Astrocyte of the cerebellum (primary cell): ENCODE results near the gene ATG2A.

Experiments
- DNase-seq: peaks from one replicate; pipeline ENCODE4 v3.0.0-alpha.2; 2011; ENCODE audit warnings: low read depth
- H3K4me3 ChIP-seq: 2 replicates; pipeline ENCODE4 v1.5.1; 2011; ENCODE audit warnings: mild to moderate bottlenecking, low read depth, low read length, moderate library complexity
- CTCF ChIP-seq: IDR thresholded peaks from 2 replicates; pipeline ENCODE4 v1.5.1; 2012; ENCODE audit warnings: low read length, low read depth, moderate library complexity, mild to moderate bottlenecking; ENCODE audit errors: missing control alignments
- in situ Hi-C: cut with HindIII; loops from 2 replicates; pipeline ENCODE4 v1.10.0; 2017; ENCODE audit warnings: low sequenced_read_pairs

The ATG2A gene

GRCh38 chr11:64893194-64894069, 23.6 kb downstream of the ATG2A start:
- no peak overlapping the region for H3K4me3 ChIP-seq
- TF ChIP-seq CTCF: no peak
- in situ Hi-C loops: loop anchor here (5.0 kb wide), 2 partner anchors 39 to 46 kb away; no protein-coding TSS in a partner anchor
- no peak for DNase-seq

GRCh38 chr11:64892838-64893193, 24.2 kb downstream of the ATG2A start:
- DNase-seq: no peak
- no peak overlapping the region for H3K4me3 ChIP-seq
- in situ Hi-C loops: loop anchor here (5.0 kb wide), 2 partner anchors 39 to 46 kb away; no protein-coding TSS in a partner anchor
- no peak for TF ChIP-seq CTCF

GRCh38 chr11:64892411-64892831, 24.6 kb downstream of the ATG2A start:
- TF ChIP-seq CTCF: no peak

GRCh38 chr11:64891880-64892279, 25.1 kb downstream of the ATG2A start:
- DNase-seq: no peak
- no peak for TF ChIP-seq CTCF
- in situ Hi-C loops: loop anchor here (5.0 kb wide), 2 partner anchors 40 to 45 kb away; no protein-coding TSS in a partner anchor
- no peak overlapping the region for H3K4me3 ChIP-seq

More at GRCh38 chr11:64892411-64892831, 24.6 kb downstream of the ATG2A start:
- no peak for DNase-seq
- no peak overlapping the region for H3K4me3 ChIP-seq
- in situ Hi-C loops: loop anchor here (5.0 kb wide), 2 partner anchors 40 to 45 kb away; no protein-coding TSS in a partner anchor

GRCh38 chr11:64891215-64891848, 25.7 kb downstream of the ATG2A start:
- in situ Hi-C loops: loop anchor here (5.0 kb wide), 2 partner anchors 41 to 44 kb away; no protein-coding TSS in a partner anchor

GRCh38 chr11:64890522-64890939, 26.5 kb downstream of the ATG2A start:
- DNase-seq: no peak
- in situ Hi-C loops: loop anchor here (5.0 kb wide), 2 partner anchors 42 to 43 kb away; no protein-coding TSS in a partner anchor
- TF ChIP-seq CTCF: no peak
- no peak overlapping the region for H3K4me3 ChIP-seq

More at GRCh38 chr11:64891215-64891848, 25.7 kb downstream of the ATG2A start:
- no peak for TF ChIP-seq CTCF
- H3K4me3 ChIP-seq: no peak overlapping the region
- DNase-seq: no peak
